ENCODE data around the gene MTPN.

GRCh38 chr7:135901585-135902540 is 75.3 kb downstream of the MTPN start:
- TF ChIP-seq, protein P1, sequence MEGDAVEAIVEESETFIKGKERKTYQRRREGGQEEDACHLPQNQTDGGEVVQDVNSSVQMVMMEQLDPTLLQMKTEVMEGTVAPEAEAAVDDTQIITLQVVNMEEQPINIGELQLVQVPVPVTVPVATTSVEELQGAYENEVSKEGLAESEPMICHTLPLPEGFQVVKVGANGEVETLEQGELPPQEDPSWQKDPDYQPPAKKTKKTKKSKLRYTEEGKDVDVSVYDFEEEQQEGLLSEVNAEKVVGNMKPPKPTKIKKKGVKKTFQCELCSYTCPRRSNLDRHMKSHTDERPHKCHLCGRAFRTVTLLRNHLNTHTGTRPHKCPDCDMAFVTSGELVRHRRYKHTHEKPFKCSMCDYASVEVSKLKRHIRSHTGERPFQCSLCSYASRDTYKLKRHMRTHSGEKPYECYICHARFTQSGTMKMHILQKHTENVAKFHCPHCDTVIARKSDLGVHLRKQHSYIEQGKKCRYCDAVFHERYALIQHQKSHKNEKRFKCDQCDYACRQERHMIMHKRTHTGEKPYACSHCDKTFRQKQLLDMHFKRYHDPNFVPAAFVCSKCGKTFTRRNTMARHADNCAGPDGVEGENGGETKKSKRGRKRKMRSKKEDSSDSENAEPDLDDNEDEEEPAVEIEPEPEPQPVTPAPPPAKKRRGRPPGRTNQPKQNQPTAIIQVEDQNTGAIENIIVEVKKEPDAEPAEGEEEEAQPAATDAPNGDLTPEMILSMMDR (conservative IDR thresholded peaks at IDR 0.05; ENCODE audit: low read length) = no peak
- TF ChIP-seq EZH2phosphoT487 (IDR thresholded peaks at IDR 0.05; ENCODE audit: borderline replicate concordance, low read depth, low read length) = no peak

Data from OCI-LY7 (cell line).